Testis (tissue), 3 donors: ENCODE measurements around the gene LONP1. TPM values are rescaled to one million over a fixed set of nuclear protein-coding genes. Genes with fewer than 3 reads are reported as not detected.
"Not testable (repeated sequence)": the region's sequence is repeated elsewhere in the genome, so short reads cannot be mapped to it uniquely, and the experiment has no call there.

Source experiments
- DNase-seq: peaks from one replicate; pipeline ENCODE4 v3.0.0-alpha.2; 2019
- H3K27ac ChIP-seq, 2 donors: fragments of 200-600 bp; sonication (generic); one replicate each; pipeline ENCODE4 v1.5.1; 2019
- H3K27me3 ChIP-seq: fragments of 200-600 bp; sonication (generic); one replicate; pipeline ENCODE4 v1.5.1; 2019
- H3K36me3 ChIP-seq: fragments of 200-600 bp; sonication (generic); one replicate; pipeline ENCODE4 v1.5.1; 2017; ENCODE audit warnings: low read depth; ENCODE audit errors: missing control alignments
- H3K4me1 ChIP-seq: fragments of 200-600 bp; sonication (generic); one replicate; pipeline ENCODE4 v1.5.1; 2019
- H3K4me3 ChIP-seq, 2 donors: fragments of 200-600 bp; sonication (generic); one replicate each; pipeline ENCODE4 v1.5.1; 2017 to 2019
- H3K9me3 ChIP-seq: fragments of 200-600 bp; sonication (generic); one replicate; pipeline ENCODE4 v1.5.1; 2017
- CTCF ChIP-seq, 3 experiments: fragments of 450-650 bp in 2 of 3; fragments of 200-600 bp in 1 of 3; sonication (generic) in 1 of 3; IDR thresholded peaks; one replicate each; pipeline ENCODE4 v1.5.1; 2016 to 2019; ENCODE audit warnings: antibody characterized with exemption in 3 of 3, mild to moderate bottlenecking in 2 of 3, moderate library complexity in 1 of 3
- POLR2A ChIP-seq: fragments of 450-650 bp; IDR thresholded peaks from one replicate; pipeline ENCODE4 v1.6.1; 2017; ENCODE audit warnings: antibody characterized with exemption, mild to moderate bottlenecking, moderate library complexity
- WGBS, 2 donors: methylation state at CpG; one replicate each; pipeline ENCODE4 v1.1.5; 2018; 5-methylcytosine and 5-hydroxymethylcytosine counted together
- intact Hi-C: fragments of 100-400 bp; cut with DNase I; formaldehyde crosslinking; loops from one replicate; pipeline ENCODE4 v1.15.1; 2023; ENCODE audit warnings: low total_unique reads
- polyA plus RNA-seq: library from polyadenylated mRNA; stranded (reverse); fragments of 350-450 nt; fragmentation: Illumina TruSeq; extraction: RNeasy Lipid Tissue Mini Kit (QIAGEN cat#74804); gene quantifications from one replicate; pipeline ENCODE4 v1.2.3, GENCODE V29; 2014; ENCODE audit warnings: low read depth, low replicate concordance; ENCODE audit not compliant: insufficient read depth
- total RNA-seq, 2 donors: library from RNA; depleted of rRNA; stranded (reverse); fragments of >200 nt; gene quantifications; one replicate each; pipeline ENCODE4 v1.2.3, GENCODE V29; 2016

Gene LONP1
- total and polyA plus RNA-seq, 3 donors from 2014 or later = 48.1 to 133 (median 100) TPM

- no peak for DNase-seq
- intact Hi-C loops = no loop called here
- no peak for TF ChIP-seq POLR2A
- no peak for TF ChIP-seq CTCF (IDR thresholded peaks at IDR 0.05)
- H3K9me3 ChIP-seq = no peaks in the 10 kb centered on the region
- H3K4me3 ChIP-seq = no peak overlapping the region
- no peaks in the 10 kb centered on the region for H3K27me3 ChIP-seq
- H3K4me1 ChIP-seq = no peaks in the 10 kb centered on the region
- no peaks in the 10 kb centered on the region for H3K36me3 ChIP-seq
- H3K27ac ChIP-seq = no peak overlapping the region
Observed at GRCh38 chr19:5743630-5744029, 23.7 kb upstream of the LONP1 start.

- H3K36me3 ChIP-seq = no peaks in the 10 kb centered on the region
- H3K27me3 ChIP-seq = no peaks in the 10 kb centered on the region
- no peaks in the 10 kb centered on the region for H3K9me3 ChIP-seq
- no peak overlapping the region for H3K4me3 ChIP-seq
- H3K4me1 ChIP-seq = no peaks in the 10 kb centered on the region
- intact Hi-C loops = no loop called here
- H3K27ac ChIP-seq = no peak overlapping the region
- TF ChIP-seq POLR2A (no peak), CTCF (IDR thresholded peaks at IDR 0.05) (no peak)
- 76 to 80% methylated on average over 19 of the region's 19 CpGs for WGBS, 2 donors
- no peak for DNase-seq
Observed at GRCh38 chr19:5742051-5742450, 22.1 kb upstream of the LONP1 start.

GRCh38 chr19:5738423-5738822, 18.5 kb upstream of the LONP1 start:
- intact Hi-C loops = no loop called here
- H3K27me3 ChIP-seq = no peaks in the 10 kb centered on the region
- TF ChIP-seq POLR2A (no peak), CTCF (IDR thresholded peaks at IDR 0.05) (no peak)
- no peaks in the 10 kb centered on the region for H3K4me1 ChIP-seq
- no peaks in the 10 kb centered on the region for H3K36me3 ChIP-seq
- H3K27ac ChIP-seq = no peak overlapping the region
- no peak overlapping the region for H3K4me3 ChIP-seq
- no peaks in the 10 kb centered on the region for H3K9me3 ChIP-seq
- WGBS, 2 donors = 85 to 90% methylated on average over 8 of the region's 8 CpGs
- no peak for DNase-seq

GRCh38 chr19:5733172-5733571, 13.2 kb upstream of the LONP1 start:
- H3K36me3 ChIP-seq, H3K9me3 ChIP-seq, H3K4me3 ChIP-seq, H3K27me3 ChIP-seq, DNase-seq, H3K4me1 ChIP-seq, H3K27ac ChIP-seq, intact Hi-C loops: not testable (repeated sequence)
- whole genome bisulfite sequencing, 2 donors = 85 to 93% methylated on average over 2 of the region's 2 CpGs

- intact Hi-C loops = no loop called here
- Histone ChIP-seq H3K4me1 (no peaks in the 10 kb centered on the region), H3K27me3 (no peaks in the 10 kb centered on the region), H3K9me3 (no peaks in the 10 kb centered on the region), H3K4me3 (no peak overlapping the region), H3K36me3 (no peaks in the 10 kb centered on the region), H3K27ac (no peak overlapping the region)
- 97 to 98% methylated on average over 4 of the region's 4 CpGs for WGBS, 2 donors
- no peak for DNase-seq
- TF ChIP-seq POLR2A (no peak), CTCF (IDR thresholded peaks at IDR 0.05) (no peak)
Observed at GRCh38 chr19:5727453-5728050, 7.6 kb upstream of the LONP1 start.
